ENCODE results near the gene GNA15.

Gene GNA15

GRCh38 chr19:3121396-3121795 is 14.4 kb upstream of the GNA15 start:
- no peak for DNase-seq (ENCODE audit: low read depth in 2 of 2)

GRCh38 chr19:3121821-3122511 is 13.9 kb upstream of the GNA15 start:
- DNase-seq (ENCODE audit: low read depth in 2 of 2) = no peak

- DNase-seq (ENCODE audit: low read depth in 2 of 2) = no peak
These were observed 13.3 kb upstream of the GNA15 start for GRCh38 chr19:3122512-3122870.

- no peak for DNase-seq (ENCODE audit: low read depth in 2 of 2)
These were observed 12.6 kb upstream of the GNA15 start for GRCh38 chr19:3123088-3123721.

- DNase-seq (ENCODE audit: low read depth in 2 of 2) = no peak
These were observed 11.9 kb upstream of the GNA15 start for GRCh38 chr19:3123956-3124355.

GRCh38 chr19:3124630-3125029 is 11.2 kb upstream of the GNA15 start:
- no peak for DNase-seq (ENCODE audit: low read depth in 2 of 2)

GRCh38 chr19:3125900-3126524 is 9.8 kb upstream of the GNA15 start:
- DNase-seq (ENCODE audit: low read depth in 2 of 2) = peak; percentile 59 to 80

- no peak for DNase-seq (ENCODE audit: low read depth in 2 of 2)
These were observed 6.7 kb upstream of the GNA15 start for GRCh38 chr19:3129112-3129511.

GRCh38 chr19:3131168-3131567 is 4.7 kb upstream of the GNA15 start:
- no peak for DNase-seq (ENCODE audit: low read depth in 2 of 2)

GRCh38 chr19:3132971-3133792 is 2.7 kb upstream of the GNA15 start:
- peak; percentile 81 to 83 for DNase-seq (ENCODE audit: low read depth in 2 of 2)

GRCh38 chr19:3133793-3134116 is 2.1 kb upstream of the GNA15 start:
- no peak for DNase-seq (ENCODE audit: low read depth in 2 of 2)

- DNase-seq (ENCODE audit: low read depth in 2 of 2) = no peak
These were observed 837 bp downstream of the GNA15 start for GRCh38 chr19:3136684-3137055.

- no peak for DNase-seq (ENCODE audit: low read depth in 2 of 2)
These were observed 1.3 kb downstream of the GNA15 start for GRCh38 chr19:3137119-3137518.

GRCh38 chr19:3138268-3138667 is 2.4 kb downstream of the GNA15 start:
- DNase-seq (ENCODE audit: low read depth in 2 of 2) = no peak

GRCh38 chr19:3140667-3141038 is 4.8 kb downstream of the GNA15 start:
- no peak for DNase-seq (ENCODE audit: low read depth in 2 of 2)

GRCh38 chr19:3142292-3142670 is 6.4 kb downstream of the GNA15 start:
- DNase-seq (ENCODE audit: low read depth in 2 of 2) = peak; percentile 33 to 64

GRCh38 chr19:3142781-3143337 is 7.0 kb downstream of the GNA15 start:
- no peak for DNase-seq (ENCODE audit: low read depth in 2 of 2)

- no peak for DNase-seq (ENCODE audit: low read depth in 2 of 2)
These were observed 10.3 kb downstream of the GNA15 start for GRCh38 chr19:3145909-3146676.

GRCh38 chr19:3146677-3147100 is 10.9 kb downstream of the GNA15 start:
- DNase-seq (ENCODE audit: low read depth in 2 of 2) = peak; percentile 42 to 67

- no peak for DNase-seq (ENCODE audit: low read depth in 2 of 2)
These were observed 12.7 kb downstream of the GNA15 start for GRCh38 chr19:3148503-3148902.

- no peak for DNase-seq (ENCODE audit: low read depth in 2 of 2)
These were observed 13.3 kb downstream of the GNA15 start for GRCh38 chr19:3149089-3149488.

Data from stimulated activated CD4-positive, alpha-beta T cell treated with anti-CD3 and anti-CD28 coated beads, Interleukin-15, amount 100 ng/mL, for 48 hours (primary cell).